ENCODE results near the gene CACNA1I. TPM values are rescaled to one million over a fixed set of nuclear protein-coding genes. Genes with fewer than 3 reads are reported as not detected.

Gene CACNA1I
- total RNA-seq, 6 experiments from 2014 or later, result 0.06 TPM; not detected in 5

GRCh38 chr22:39601180-39601535 is 30.6 kb downstream of the CACNA1I start:
- intact Hi-C loops (cut with DNase I), result no loop called here
- Histone ChIP-seq H3K27me3 (no peaks in the 10 kb centered on the region), H3K27ac (no peak overlapping the region)

DNA sequence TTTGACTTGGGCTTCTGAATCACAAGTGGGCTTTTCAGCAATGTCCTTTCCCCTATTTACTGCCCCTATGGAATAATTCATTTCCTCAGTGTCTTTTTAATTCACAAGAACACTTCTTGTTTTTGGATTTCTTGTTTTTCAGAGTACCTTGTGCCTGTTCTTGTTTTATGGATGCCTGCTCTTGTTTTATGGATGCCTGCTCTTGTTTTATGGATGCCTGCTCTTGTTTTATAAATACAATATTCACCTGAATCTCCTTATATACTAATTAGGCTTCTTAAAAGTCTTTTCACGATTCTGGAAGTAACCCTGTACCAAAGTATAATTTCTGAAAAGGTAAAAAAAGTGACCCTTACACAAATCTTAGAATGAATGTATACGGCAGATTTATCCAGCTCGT is 32.8 kb downstream of the CACNA1I start:
- TF ChIP-seq, protein P1, sequence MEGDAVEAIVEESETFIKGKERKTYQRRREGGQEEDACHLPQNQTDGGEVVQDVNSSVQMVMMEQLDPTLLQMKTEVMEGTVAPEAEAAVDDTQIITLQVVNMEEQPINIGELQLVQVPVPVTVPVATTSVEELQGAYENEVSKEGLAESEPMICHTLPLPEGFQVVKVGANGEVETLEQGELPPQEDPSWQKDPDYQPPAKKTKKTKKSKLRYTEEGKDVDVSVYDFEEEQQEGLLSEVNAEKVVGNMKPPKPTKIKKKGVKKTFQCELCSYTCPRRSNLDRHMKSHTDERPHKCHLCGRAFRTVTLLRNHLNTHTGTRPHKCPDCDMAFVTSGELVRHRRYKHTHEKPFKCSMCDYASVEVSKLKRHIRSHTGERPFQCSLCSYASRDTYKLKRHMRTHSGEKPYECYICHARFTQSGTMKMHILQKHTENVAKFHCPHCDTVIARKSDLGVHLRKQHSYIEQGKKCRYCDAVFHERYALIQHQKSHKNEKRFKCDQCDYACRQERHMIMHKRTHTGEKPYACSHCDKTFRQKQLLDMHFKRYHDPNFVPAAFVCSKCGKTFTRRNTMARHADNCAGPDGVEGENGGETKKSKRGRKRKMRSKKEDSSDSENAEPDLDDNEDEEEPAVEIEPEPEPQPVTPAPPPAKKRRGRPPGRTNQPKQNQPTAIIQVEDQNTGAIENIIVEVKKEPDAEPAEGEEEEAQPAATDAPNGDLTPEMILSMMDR (IDR thresholded peaks at IDR 0.05), result no peak
- TF ChIP-seq POLR2A (IDR thresholded peaks at IDR 0.05), result no peak
- 43% methylated on average over 3 of the region's 3 CpGs for WGBS (ENCODE audit: insufficient coverage, low coverage, low lambda C conversion rate, missing lambda C conversion rate)
- no peak overlapping the region for H3K27ac ChIP-seq
- no peak overlapping the region for H3K4me3 ChIP-seq
- no peak for DNase-seq
- no peaks in the 10 kb centered on the region for H3K27me3 ChIP-seq
- H3K36me3 ChIP-seq, result no peaks in the 10 kb centered on the region
- H3K4me1 ChIP-seq, result no peaks in the 10 kb centered on the region
- ATAC-seq, result no peak
- intact Hi-C loops (cut with DNase I), result no loop called here
- no peaks in the 10 kb centered on the region for H3K9me3 ChIP-seq

More at GRCh38 chr22:39601180-39601535, 30.6 kb downstream of the CACNA1I start:
- Histone ChIP-seq H3K9me3 (no peaks in the 10 kb centered on the region), H3K4me3 (no peak overlapping the region), H3K4me1 (no peaks in the 10 kb centered on the region), H3K36me3 (no peaks in the 10 kb centered on the region)
- 42% methylated on average over 9 of the region's 9 CpGs for WGBS (ENCODE audit: insufficient coverage, low coverage, low lambda C conversion rate, missing lambda C conversion rate)
- ATAC-seq, result no peak
- TF ChIP-seq POLR2A (IDR thresholded peaks at IDR 0.05), result no peak
- TF ChIP-seq, protein P1 (IDR thresholded peaks at IDR 0.05), result no peak
- DNase-seq, result no peak

DNA sequence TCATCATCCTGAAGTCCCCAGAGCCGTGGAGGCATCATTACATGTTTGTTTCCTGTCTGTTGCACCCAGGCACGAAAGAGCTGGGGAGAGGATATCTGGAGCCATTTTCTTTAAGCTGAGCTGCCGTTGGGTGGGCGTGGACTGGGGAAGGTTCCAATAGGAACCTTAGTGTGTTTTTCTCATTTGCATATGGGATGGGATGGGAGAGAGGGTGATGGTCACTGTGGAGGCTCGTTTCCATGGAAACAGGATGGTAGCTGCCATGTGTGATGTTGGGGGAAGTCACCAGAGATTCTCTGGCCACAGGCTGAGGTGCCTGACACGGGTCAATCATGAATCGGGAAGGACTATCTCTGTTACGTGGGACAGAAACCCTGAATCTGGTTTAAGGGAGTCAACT is 39.7 kb downstream of the CACNA1I start:
- no peak for DNase-seq
- no peaks in the 10 kb centered on the region for H3K27me3 ChIP-seq
- intact Hi-C loops (cut with DNase I), result no loop called here
- TF ChIP-seq, protein P1 (IDR thresholded peaks at IDR 0.05), result no peak
- no peak for TF ChIP-seq POLR2A (IDR thresholded peaks at IDR 0.05)
- no peak overlapping the region for H3K27ac ChIP-seq
- no peaks in the 10 kb centered on the region for H3K36me3 ChIP-seq
- no peaks in the 10 kb centered on the region for H3K4me1 ChIP-seq
- no peak overlapping the region for H3K4me3 ChIP-seq
- no peaks in the 10 kb centered on the region for H3K9me3 ChIP-seq
- 34% methylated on average over 6 of the region's 8 CpGs for WGBS (ENCODE audit: insufficient coverage, low coverage, low lambda C conversion rate, missing lambda C conversion rate)
- no peak for ATAC-seq

DNA sequence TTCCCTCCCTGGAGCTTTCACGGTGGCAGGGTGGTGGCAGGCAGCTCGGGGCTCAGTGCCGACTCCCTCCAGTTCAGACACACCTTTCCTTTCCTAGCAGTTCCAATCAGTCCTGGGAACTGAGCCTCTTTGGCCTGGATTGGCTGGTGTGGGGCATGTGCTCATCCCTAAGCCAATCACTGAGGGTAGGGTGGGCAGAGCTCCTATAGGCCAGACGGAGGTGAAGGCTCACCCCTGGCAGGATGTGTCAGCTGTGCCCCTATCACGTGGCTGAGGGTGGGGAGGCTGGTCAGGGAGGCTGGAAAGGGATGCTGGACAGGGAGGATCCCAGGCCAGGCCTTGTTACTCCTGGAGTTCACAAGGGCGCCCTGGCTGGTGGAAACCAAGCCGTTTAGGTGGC is 40.2 kb downstream of the CACNA1I start:
- no peak for DNase-seq
- WGBS (ENCODE audit: insufficient coverage, low coverage, low lambda C conversion rate, missing lambda C conversion rate), result 33% methylated on average over 2 of the region's 7 CpGs
- ATAC-seq, result no peak
- Histone ChIP-seq H3K36me3 (no peaks in the 10 kb centered on the region), H3K27ac (no peak overlapping the region), H3K4me3 (no peak overlapping the region), H3K9me3 (no peaks in the 10 kb centered on the region), H3K4me1 (no peaks in the 10 kb centered on the region), H3K27me3 (no peaks in the 10 kb centered on the region)
- intact Hi-C loops (cut with DNase I), result no loop called here
- TF ChIP-seq, protein P1 (IDR thresholded peaks at IDR 0.05), result no peak
- TF ChIP-seq POLR2A (IDR thresholded peaks at IDR 0.05), result no peak

DNA sequence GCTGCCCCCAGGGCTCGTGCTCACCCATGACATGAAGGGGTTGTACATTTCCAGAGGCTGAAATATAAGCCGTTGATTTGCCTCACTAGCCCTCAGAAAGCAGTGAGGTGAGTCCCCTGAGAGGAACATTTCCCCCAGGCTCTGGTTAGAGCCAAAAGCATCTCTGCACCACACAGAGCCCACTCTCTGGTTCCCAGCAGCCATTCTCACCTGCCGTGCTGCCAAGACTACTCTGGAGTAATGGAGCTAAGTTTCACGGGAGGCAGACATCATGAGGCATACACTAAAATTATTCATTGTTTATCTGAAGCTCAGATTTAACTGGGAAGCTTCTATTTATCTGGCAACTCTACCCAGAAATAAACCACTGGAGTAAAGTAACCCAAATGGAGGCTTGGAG is 40.8 kb downstream of the CACNA1I start:
- no peaks in the 10 kb centered on the region for H3K36me3 ChIP-seq
- H3K4me3 ChIP-seq, result no peak overlapping the region
- no peaks in the 10 kb centered on the region for H3K27me3 ChIP-seq
- TF ChIP-seq, protein P1 (IDR thresholded peaks at IDR 0.05), result no peak
- no peak for TF ChIP-seq POLR2A (IDR thresholded peaks at IDR 0.05)
- DNase-seq, result no peak
- 57% methylated on average over 4 of the region's 4 CpGs for WGBS (ENCODE audit: insufficient coverage, low coverage, low lambda C conversion rate, missing lambda C conversion rate)
- H3K27ac ChIP-seq, result no peak overlapping the region
- no peaks in the 10 kb centered on the region for H3K9me3 ChIP-seq
- H3K4me1 ChIP-seq, result no peaks in the 10 kb centered on the region
- ATAC-seq, result no peak
- intact Hi-C loops (cut with DNase I), result no loop called here
